ENCODE measurements around the gene NME9.

Gene NME9

DNA sequence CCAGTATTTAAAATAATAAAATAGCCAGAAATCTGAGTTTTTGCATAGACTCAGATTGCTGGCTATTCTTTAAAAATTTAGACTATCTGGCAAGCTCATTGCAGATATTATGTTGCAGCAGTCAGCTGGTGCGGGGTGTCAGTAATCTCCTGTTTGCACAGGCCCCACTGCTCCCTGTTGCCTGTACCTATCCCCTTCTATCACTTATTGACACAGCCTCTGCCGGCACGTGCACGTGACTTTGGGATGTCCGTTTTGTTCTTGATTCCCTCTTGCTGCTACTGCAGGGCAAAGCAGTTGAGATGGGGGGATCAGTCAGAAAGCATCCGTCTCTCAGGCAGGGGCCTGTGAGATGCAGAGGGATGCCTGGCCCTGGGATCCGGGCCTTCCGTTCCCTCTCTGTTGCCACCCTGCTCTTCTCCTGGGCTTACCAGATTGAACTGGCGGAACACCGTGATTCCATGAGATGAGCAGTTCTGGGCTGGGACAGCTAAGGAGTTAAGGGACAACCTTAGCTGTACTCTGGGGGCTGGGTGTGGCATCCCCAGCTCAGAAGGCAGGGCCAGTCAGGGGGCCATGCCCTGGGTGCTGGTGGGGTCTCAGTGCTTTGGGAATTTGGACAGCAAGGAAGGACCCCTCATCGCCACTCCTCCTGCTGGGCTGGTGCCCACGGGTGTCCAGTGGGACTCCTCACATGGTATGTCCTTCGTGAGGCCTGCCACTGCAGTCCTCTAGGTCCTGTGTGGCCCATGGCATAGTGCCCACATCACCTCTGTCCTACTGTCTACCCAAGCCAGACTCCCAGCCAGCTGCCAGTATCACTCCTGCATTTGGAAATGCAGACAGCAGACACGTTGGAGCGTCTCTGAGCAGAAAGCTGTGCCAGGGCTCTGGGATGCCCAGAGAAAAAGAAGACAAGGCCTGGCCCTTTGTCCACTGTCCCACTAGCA, 30.5 kb upstream of the NME9 start:
- Histone ChIP-seq H3K4me3 (ENCODE audit: low read depth, low read length) (no peak overlapping the region), H3K36me3 (ENCODE audit: control insufficient read depth, insufficient read depth, low read length) (no peaks in the 10 kb centered on the region), H3K9ac (ENCODE audit: low read depth, low read length) (no peak overlapping the region), H3K9me3 (ENCODE audit: control insufficient read depth, insufficient read depth, low read length) (no peaks in the 10 kb centered on the region), H3K27me3 (ENCODE audit: control insufficient read depth, insufficient read depth, low read length) (no peaks in the 10 kb centered on the region), H3K4me1 (ENCODE audit: control insufficient read depth, insufficient read depth, low read length) (peaks cover 4% of the 10 kb centered on the region)

DNA sequence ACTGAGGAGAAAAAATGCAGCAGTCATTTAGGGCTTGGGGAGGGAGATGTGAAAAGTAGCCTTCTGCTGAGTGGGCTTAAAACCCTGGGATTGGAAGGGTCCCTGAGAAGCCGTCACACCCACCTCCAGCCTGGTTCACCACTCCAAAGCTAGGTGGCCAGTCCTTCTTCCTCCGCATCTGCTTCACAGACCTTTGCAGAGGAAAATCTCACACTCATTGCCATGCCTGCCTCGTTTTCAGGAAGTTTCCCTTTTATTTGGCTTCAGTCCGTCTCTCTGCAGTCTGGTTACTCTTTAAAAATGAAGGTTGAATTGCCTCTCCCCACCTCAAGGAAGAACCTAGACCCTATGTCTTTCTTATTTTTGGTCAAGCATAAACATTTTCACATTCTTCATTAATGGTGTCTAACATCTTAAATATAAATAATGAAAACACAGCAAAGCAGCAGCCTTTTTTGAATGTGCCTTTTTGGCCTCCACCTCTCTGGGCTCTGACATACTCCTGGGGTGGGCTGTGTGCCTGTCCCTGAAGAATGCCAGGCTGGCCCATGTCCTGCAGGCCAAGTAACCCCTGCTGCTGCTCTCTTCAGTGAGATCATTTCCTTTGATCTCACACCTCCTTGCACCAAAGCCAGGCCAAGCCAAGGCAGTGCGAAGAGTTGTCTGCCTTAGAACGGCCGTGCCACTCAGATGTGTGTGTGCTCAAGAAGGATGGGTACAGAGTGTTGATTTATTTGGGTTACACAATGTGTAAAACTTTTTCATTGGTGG, 29.7 kb upstream of the NME9 start:
- H3K9ac ChIP-seq (ENCODE audit: low read depth, low read length) = no peak overlapping the region
- no peaks in the 10 kb centered on the region for H3K36me3 ChIP-seq (ENCODE audit: control insufficient read depth, insufficient read depth, low read length)
- H3K4me3 ChIP-seq (ENCODE audit: low read depth, low read length) = no peak overlapping the region
- no peaks in the 10 kb centered on the region for H3K27me3 ChIP-seq (ENCODE audit: control insufficient read depth, insufficient read depth, low read length)
- peaks cover 4% of the 10 kb centered on the region for H3K4me1 ChIP-seq (ENCODE audit: control insufficient read depth, insufficient read depth, low read length)
- no peaks in the 10 kb centered on the region for H3K9me3 ChIP-seq (ENCODE audit: control insufficient read depth, insufficient read depth, low read length)

DNA sequence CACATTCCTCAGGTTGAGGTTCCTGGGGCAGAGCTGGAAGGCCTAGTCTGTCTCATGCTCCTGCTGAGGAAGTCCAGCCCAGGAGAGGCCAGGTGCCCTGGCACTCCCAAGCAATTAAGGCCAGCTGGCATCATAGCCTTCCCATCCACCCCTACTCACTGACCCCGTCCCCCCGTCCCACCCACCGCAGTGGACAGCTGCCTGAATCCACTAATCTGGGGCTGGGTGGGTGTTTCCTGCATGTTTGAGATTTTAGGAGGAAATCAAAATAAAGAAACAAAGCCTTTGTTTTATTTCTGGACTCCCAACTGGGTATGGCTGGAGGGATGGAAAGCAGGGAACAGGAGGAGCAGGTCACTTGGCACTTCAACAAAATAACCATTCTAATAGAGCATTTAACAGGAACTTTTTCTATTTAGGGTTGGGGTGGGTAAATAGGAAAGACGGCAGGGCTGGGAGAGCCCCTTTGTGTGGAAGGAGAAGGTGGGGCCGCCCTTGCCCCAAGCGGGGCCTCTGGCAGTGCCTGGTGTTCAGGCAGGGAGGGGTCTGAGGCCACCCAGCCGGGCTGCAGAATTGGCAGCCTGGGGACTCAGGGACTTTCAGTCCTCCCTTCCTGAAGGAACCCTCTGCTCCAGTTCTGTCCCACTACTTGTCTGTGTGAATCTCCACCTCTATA, 27.2 kb upstream of the NME9 start:
- H3K27me3 ChIP-seq (ENCODE audit: control insufficient read depth, insufficient read depth, low read length) = no peaks in the 10 kb centered on the region
- peaks cover 2% of the 10 kb centered on the region for H3K4me1 ChIP-seq (ENCODE audit: control insufficient read depth, insufficient read depth, low read length)
- no peak overlapping the region for H3K9ac ChIP-seq (ENCODE audit: low read depth, low read length)
- H3K36me3 ChIP-seq (ENCODE audit: control insufficient read depth, insufficient read depth, low read length) = no peaks in the 10 kb centered on the region
- H3K4me3 ChIP-seq (ENCODE audit: low read depth, low read length) = no peak overlapping the region
- no peaks in the 10 kb centered on the region for H3K9me3 ChIP-seq (ENCODE audit: control insufficient read depth, insufficient read depth, low read length)

DNA sequence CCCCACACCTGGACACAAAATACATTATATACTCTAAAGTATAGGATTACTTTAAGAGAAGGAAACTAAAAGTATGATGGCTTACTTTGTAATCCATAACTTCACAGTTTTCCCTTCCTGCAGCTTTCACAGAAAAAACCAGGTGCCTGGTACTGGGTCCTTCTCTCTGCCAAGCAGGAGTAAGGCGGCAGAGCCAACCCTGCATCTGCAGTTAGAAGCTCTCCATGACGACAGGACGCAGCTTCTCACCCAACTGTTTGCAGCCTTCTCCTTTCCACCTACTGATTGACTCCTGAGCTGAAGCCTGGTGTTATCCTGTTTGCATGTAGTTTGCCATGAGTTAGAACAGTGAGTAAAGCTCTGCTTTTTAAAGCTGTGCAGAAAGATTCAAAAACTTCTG, 25.4 kb upstream of the NME9 start:
- no peaks in the 10 kb centered on the region for H3K9me3 ChIP-seq (ENCODE audit: control insufficient read depth, insufficient read depth, low read length)
- H3K9ac ChIP-seq (ENCODE audit: low read depth, low read length) = no peak overlapping the region
- H3K4me1 ChIP-seq (ENCODE audit: control insufficient read depth, insufficient read depth, low read length) = peaks cover 2% of the 10 kb centered on the region
- H3K4me3 ChIP-seq (ENCODE audit: low read depth, low read length) = no peak overlapping the region
- no peaks in the 10 kb centered on the region for H3K36me3 ChIP-seq (ENCODE audit: control insufficient read depth, insufficient read depth, low read length)
- H3K27me3 ChIP-seq (ENCODE audit: control insufficient read depth, insufficient read depth, low read length) = no peaks in the 10 kb centered on the region

DNA sequence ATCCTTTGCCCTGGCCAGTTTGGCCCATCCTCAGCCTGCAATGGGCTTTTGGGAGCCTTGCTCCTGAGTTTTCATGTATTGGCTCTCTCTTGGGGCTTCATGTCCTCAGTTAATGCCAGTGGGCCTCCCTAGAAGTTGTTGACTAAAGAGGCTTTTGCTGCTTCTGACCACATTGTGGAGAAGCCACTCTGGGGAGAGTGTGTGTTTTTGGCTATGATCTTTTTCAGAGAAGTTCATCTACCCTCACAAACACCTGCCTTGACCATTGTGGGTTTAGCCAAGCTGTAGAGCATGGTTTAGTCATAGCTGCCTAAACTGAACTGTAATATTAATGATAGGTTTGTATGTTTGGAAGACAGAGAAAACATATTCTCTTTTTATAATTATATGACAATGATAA, 24.7 kb upstream of the NME9 start:
- H3K27me3 ChIP-seq (ENCODE audit: control insufficient read depth, insufficient read depth, low read length) = no peaks in the 10 kb centered on the region
- H3K9me3 ChIP-seq (ENCODE audit: control insufficient read depth, insufficient read depth, low read length) = no peaks in the 10 kb centered on the region
- H3K4me3 ChIP-seq (ENCODE audit: low read depth, low read length) = no peak overlapping the region
- peaks cover 2% of the 10 kb centered on the region for H3K4me1 ChIP-seq (ENCODE audit: control insufficient read depth, insufficient read depth, low read length)
- no peaks in the 10 kb centered on the region for H3K36me3 ChIP-seq (ENCODE audit: control insufficient read depth, insufficient read depth, low read length)
- no peak overlapping the region for H3K9ac ChIP-seq (ENCODE audit: low read depth, low read length)

DNA sequence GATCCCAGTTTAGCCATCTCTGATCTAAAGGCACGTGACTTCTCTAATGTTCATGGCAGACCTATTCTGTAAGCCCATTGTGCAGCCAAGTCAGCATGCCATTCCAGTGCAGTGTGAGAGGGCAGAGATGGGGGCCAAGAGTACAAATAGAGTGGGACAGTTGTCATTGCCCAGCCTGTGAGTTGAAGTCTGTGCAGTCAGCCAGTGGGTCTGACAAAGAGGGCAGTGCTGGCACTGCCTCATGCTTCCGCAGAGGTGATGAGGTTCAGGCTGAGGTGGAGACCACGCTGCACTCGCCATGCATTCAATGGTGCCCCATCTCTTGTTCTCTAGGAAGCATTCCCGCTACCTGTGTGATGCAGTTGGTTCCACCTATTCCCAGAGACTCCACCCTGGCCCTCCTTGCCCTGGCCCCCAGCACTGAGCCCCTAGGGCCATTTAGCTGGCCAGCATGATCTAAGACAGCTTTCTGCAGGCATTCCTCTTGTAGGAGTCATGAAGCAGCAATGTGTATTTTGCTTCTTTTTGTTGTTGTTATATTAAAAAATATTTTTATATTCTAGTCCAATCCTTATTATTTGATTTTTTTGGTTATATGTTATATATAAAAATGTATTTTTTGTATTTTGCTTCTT, 22.4 kb upstream of the NME9 start:
- Histone ChIP-seq H3K27me3 (ENCODE audit: control insufficient read depth, insufficient read depth, low read length) (no peaks in the 10 kb centered on the region), H3K9ac (ENCODE audit: low read depth, low read length) (no peak overlapping the region), H3K36me3 (ENCODE audit: control insufficient read depth, insufficient read depth, low read length) (no peaks in the 10 kb centered on the region), H3K4me1 (ENCODE audit: control insufficient read depth, insufficient read depth, low read length) (peaks cover 2% of the 10 kb centered on the region), H3K9me3 (ENCODE audit: control insufficient read depth, insufficient read depth, low read length) (no peaks in the 10 kb centered on the region), H3K4me3 (ENCODE audit: low read depth, low read length) (no peak overlapping the region)

DNA sequence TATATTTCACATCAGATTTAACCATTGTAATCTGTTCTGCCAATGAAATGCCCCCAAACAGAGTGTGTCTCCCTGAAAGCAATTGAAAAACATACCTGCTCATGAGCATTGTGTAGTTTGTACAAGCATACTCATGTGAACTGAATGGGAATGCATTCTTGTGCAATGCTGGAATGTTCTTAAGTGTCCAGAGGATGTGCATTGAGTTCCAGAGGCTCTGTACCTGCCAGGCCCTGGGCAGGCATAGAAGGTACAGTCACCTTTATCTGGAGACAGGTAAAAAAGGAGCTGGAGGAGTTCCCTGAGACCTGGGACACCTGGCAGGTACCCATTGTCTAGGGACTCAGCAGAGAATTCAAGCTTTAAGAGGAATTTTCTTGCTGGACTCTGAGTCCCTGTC, 21.5 kb upstream of the NME9 start:
- H3K4me3 ChIP-seq (ENCODE audit: low read depth, low read length) = no peak overlapping the region
- no peaks in the 10 kb centered on the region for H3K36me3 ChIP-seq (ENCODE audit: control insufficient read depth, insufficient read depth, low read length)
- H3K27me3 ChIP-seq (ENCODE audit: control insufficient read depth, insufficient read depth, low read length) = peaks cover 4% of the 10 kb centered on the region
- H3K9me3 ChIP-seq (ENCODE audit: control insufficient read depth, insufficient read depth, low read length) = no peaks in the 10 kb centered on the region
- no peak overlapping the region for H3K9ac ChIP-seq (ENCODE audit: low read depth, low read length)
- H3K4me1 ChIP-seq (ENCODE audit: control insufficient read depth, insufficient read depth, low read length) = no peaks in the 10 kb centered on the region

DNA sequence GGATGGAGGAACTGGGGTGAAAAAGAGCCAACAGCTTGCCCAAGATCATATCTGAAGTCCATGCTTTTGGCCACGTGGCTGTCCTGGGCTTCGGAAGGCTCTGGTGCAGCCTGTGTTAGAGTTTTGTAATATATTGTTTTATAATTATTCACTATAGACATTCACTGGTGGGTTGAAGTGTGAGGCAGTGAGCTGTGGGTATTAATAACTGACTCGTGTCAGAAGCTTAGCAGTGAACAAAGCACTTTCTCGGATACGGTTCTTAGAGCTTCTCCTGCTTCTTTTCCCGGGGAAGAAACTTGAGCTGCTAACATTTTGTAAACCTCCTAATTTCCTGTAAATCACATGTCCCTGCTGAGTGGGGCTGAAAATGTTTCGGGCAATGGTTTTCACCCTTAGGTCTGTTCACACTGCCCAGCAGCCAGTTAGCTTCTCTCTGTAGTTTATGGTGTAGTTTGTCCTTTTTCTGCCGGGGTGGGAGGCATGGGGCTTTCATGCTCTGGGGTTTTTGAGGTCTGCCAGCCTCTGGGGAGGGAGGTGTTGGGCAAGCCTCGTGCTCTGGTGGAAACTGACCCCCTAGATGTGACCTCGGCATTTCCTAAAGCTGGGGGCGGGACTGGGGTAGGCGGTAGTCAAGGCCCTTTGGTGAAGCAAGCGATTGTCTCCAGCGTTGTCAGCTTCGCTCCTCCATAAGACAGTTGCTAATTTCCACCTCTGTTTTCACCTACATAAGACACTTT, 20.4 kb upstream of the NME9 start:
- Histone ChIP-seq H3K4me3 (ENCODE audit: low read depth, low read length) (no peak overlapping the region), H3K9ac (ENCODE audit: low read depth, low read length) (no peak overlapping the region), H3K36me3 (ENCODE audit: control insufficient read depth, insufficient read depth, low read length) (no peaks in the 10 kb centered on the region), H3K27me3 (ENCODE audit: control insufficient read depth, insufficient read depth, low read length) (peaks cover 6% of the 10 kb centered on the region), H3K9me3 (ENCODE audit: control insufficient read depth, insufficient read depth, low read length) (no peaks in the 10 kb centered on the region), H3K4me1 (ENCODE audit: control insufficient read depth, insufficient read depth, low read length) (no peaks in the 10 kb centered on the region)

DNA sequence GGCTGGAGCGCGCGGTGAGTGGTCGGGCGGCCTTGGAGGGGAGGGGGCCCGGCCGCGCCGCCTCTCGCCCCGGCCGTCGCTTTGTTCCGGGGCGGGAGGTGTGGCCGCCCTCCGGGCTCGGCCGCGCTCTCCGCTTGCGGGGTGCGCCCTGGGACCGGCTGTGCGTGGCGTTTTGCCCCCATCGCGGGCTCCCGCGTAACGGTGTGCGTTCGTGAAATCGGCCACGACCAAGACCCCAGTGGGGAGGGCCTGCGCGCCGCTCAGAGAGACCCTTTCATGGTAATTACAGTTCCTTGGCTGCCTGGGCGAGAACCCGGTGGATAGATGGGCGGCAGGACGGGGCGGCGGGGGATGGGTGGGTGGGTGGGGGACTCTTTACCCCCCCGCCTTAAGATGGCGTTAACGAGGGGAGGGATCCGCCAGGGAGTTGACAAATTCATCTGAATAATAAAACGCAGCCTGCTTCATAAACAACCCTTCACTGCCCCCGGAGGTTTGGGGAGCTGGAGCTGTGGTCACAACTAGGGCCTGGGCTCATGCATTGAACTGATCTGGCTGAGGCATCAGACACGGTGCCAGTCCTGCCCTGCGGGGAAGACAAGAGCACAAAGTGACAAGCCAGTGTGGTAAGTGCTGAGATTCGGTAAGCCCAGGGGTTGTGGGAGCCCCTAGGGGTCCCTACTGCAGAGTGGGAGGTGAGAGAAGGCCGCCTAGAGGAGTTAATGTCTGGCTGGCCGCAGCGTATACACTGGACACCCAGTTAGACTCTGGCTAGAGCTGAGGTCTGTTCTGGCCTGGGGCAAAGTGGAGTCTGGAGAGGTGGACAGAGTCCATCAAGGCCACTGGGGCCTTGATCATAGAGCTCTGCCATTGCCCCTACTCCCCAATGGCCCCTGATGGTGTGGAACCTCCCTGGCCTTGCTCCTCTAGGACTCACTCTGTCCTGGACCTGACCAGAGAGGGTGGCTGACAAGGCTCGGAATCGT, 19.4 kb upstream of the NME9 start:
- H3K9me3 ChIP-seq (ENCODE audit: control insufficient read depth, insufficient read depth, low read length) = no peaks in the 10 kb centered on the region
- H3K27me3 ChIP-seq (ENCODE audit: control insufficient read depth, insufficient read depth, low read length) = peaks cover 6% of the 10 kb centered on the region
- H3K36me3 ChIP-seq (ENCODE audit: control insufficient read depth, insufficient read depth, low read length) = no peaks in the 10 kb centered on the region
- no peaks in the 10 kb centered on the region for H3K4me1 ChIP-seq (ENCODE audit: control insufficient read depth, insufficient read depth, low read length)
- peak overlapping the region; percentile 80 for H3K4me3 ChIP-seq (ENCODE audit: low read depth, low read length)
- no peak overlapping the region for H3K9ac ChIP-seq (ENCODE audit: low read depth, low read length)

DNA sequence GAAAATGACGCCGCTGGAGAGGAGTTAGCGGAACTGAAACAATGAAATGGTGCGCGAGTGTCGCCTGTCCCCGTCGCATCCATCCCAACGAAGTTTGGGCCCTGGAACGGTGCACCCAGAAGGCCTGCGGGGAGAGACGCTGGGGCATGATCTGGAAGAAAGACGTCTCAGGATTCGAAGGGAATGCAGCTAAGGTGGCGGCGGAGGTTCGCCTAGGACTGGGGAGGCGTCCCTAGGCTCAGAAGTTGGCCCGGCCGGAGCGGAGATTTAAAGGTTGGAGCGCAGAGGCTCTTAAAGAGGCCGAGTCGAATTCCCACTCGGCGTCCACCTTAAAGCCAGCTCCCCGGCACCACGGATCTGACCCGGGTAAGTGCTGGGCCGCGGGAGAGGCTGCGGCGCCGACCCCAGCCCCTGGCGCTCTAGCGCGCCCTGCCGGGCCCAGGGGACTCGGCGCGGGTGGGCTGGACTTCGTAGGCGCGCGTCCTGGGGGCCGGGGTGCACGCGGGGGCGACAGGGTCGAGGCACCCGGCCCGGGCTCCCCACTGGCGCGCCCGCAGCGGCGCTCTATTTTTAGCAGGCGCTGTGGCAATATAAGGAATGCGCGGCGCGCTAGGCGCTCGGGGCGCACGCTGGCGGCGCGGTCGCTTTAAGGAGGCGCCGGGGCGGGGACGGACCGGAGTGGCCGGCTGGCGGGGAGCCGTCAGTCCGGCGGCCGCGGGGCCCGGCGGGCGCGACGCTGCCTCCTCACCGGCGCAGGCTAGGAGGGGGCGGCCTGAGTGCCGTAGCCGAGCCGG, 18.5 kb upstream of the NME9 start, which contains the start of gene MRAS:
Gene MRAS (plus strand): TSS at position 620 of the 794 bp plus-strand sequence. CDS start 24,305 bp downstream, outside the sequence.
- Histone ChIP-seq H3K4me1 (ENCODE audit: control insufficient read depth, insufficient read depth, low read length) (no peaks in the 10 kb centered on the region), H3K4me3 (ENCODE audit: low read depth, low read length) (peak within 1 kb of the TSS; percentile 80), H3K27me3 (ENCODE audit: control insufficient read depth, insufficient read depth, low read length) (peaks cover 6% of the 10 kb centered on the region), H3K9ac (ENCODE audit: low read depth, low read length) (peak within 1 kb of the TSS; percentile 87), H3K36me3 (ENCODE audit: control insufficient read depth, insufficient read depth, low read length) (no peaks in the 10 kb centered on the region), H3K9me3 (ENCODE audit: control insufficient read depth, insufficient read depth, low read length) (no peaks in the 10 kb centered on the region)

All from iPS-15b (cell line).